ENCODE measurements around the gene ZDHHC14. TPM values are rescaled to one million over a fixed set of nuclear protein-coding genes. Genes with fewer than 3 reads are reported as not detected.

Gene ZDHHC14
- total RNA-seq, 2 donors from 2014 or later, result 3.6 to 5.2 TPM

DNA sequence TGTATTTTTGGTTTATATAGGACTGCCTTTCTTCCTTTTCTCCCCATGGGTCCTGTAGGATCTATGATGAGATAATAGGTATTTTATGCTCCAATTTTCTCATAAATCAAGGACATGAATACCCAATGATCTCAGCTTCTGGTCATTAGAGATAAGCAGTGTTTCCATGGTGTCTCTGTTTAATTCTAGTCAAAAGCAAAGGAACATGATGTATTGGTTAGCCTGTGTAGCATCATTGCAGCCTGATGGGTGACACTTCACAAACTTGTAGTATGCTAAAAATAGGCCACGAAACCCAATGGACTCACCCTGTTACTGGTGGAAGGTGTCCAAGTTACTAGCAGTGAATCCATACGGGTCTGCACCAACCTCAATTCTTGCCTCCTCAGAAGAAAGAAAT lies 325.9 kb downstream of the ZDHHC14 start:
- DNase-seq, result no peak
- H3K27ac Mint-ChIP-seq, result no peak overlapping the region
- no peak for ATAC-seq
- no peaks in the 10 kb centered on the region for H3K27me3 Mint-ChIP-seq
- no peak overlapping the region for H3K4me3 Mint-ChIP-seq
- no peaks in the 10 kb centered on the region for H3K36me3 Mint-ChIP-seq (ENCODE audit: low read depth)
- peaks cover 2% of the 10 kb centered on the region for H3K4me1 Mint-ChIP-seq
- H3K9me3 ChIP-seq (ENCODE audit: control insufficient read depth, low read length, poor library complexity, severe bottlenecking), result no peaks in the 10 kb centered on the region

DNA sequence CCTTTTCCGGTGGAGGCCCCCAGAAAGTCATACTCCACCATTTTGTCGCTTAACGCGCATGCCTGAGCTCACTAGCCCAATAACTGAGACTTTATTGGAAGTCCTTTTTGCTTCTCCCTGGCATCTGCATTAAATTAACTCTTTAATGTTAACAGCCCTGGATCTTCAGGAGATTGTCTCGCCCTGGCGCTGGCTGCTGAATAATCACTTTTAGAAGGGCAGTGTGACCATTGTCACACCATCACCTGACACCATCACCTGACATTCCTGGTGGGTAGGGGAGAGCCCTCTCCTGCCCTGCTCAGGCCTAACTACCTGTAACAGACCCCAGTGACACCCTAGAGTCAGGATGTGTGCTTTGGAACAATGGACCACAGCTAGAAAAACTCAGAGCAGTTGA lies 326.6 kb downstream of the ZDHHC14 start:
- no peak for ATAC-seq
- Mint-ChIP-seq H3K27me3 (no peaks in the 10 kb centered on the region), H3K4me3 (no peak overlapping the region), H3K27ac (no peak overlapping the region), H3K4me1 (peaks cover 2% of the 10 kb centered on the region), H3K36me3 (ENCODE audit: low read depth) (no peaks in the 10 kb centered on the region)
- no peak for DNase-seq
- no peaks in the 10 kb centered on the region for H3K9me3 ChIP-seq (ENCODE audit: control insufficient read depth, low read length, poor library complexity, severe bottlenecking)

DNA sequence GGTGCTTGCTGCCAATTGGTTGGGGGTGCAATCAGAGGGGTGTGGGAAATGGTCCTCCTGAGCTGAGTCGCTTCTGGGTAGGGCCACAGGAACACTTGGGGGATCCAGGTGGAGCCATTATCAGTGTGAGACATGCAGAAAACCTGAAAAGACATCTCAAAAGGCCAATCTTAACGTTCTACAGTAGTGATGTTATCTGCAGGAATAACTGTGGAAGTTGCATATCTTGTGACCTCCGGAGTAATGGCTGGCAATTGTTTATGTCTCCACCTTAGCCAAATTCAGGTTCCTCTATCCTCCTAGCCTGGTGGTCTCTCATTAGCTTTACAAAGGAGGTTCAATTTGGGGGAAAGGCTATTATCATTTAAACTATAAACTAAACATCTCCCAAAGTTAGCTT lies 327.2 kb downstream of the ZDHHC14 start:
- H3K36me3 Mint-ChIP-seq (ENCODE audit: low read depth), result no peaks in the 10 kb centered on the region
- no peak for DNase-seq
- H3K9me3 ChIP-seq (ENCODE audit: control insufficient read depth, low read length, poor library complexity, severe bottlenecking), result no peaks in the 10 kb centered on the region
- peaks cover 2% of the 10 kb centered on the region for H3K4me1 Mint-ChIP-seq
- no peak overlapping the region for H3K27ac Mint-ChIP-seq
- H3K4me3 Mint-ChIP-seq, result no peak overlapping the region
- no peak for ATAC-seq
- H3K27me3 Mint-ChIP-seq, result no peaks in the 10 kb centered on the region

DNA sequence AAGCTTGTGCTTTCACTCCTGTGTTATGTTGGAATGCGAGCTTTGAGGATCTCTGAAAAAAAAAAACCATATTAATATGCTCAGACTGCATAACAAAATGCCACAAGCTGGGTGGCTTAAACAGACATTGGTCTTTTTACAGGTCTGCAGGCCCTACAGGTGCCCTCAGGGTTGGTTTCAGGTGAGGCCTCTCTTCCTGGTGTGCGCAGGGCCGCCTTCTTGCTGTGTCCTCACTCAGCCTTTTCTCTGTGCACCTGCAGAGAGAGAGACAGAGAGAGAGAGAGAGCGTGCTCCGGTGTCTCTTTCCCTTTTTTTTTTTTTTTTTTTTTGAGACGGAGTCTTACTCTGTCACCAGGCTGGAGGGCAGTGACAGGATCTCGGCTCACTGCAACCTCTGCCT lies 327.9 kb downstream of the ZDHHC14 start:
- Mint-ChIP-seq H3K27ac (no peak overlapping the region), H3K36me3 (ENCODE audit: low read depth) (no peaks in the 10 kb centered on the region), H3K4me1 (peaks cover 2% of the 10 kb centered on the region), H3K4me3 (no peak overlapping the region), H3K27me3 (no peaks in the 10 kb centered on the region)
- DNase-seq (no peak), ATAC-seq (no peak)
- no peaks in the 10 kb centered on the region for H3K9me3 ChIP-seq (ENCODE audit: control insufficient read depth, low read length, poor library complexity, severe bottlenecking)

DNA sequence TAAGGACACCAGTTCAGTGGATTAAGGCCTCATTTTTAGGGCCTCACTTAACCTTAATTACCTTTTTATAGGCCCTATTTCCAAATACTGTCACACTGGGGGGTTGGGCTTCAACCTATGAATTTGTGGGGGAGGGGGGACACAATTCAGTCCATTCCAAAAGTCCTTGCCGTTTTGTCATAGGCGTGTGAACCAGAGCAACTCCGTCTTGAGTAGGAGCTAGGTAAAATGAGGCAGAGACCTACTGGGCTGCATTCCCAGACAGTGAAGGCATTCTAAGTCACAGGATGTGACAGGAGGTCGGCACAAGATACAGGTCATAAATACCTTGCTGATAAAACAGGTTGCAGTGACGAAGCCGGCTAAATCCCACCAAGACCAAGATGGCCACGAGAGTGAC lies 328.6 kb downstream of the ZDHHC14 start:
- Mint-ChIP-seq H3K27ac (no peak overlapping the region), H3K4me3 (no peak overlapping the region), H3K4me1 (peaks cover 2% of the 10 kb centered on the region), H3K27me3 (no peaks in the 10 kb centered on the region), H3K36me3 (ENCODE audit: low read depth) (no peaks in the 10 kb centered on the region)
- ATAC-seq (no peak), DNase-seq (no peak)
- no peaks in the 10 kb centered on the region for H3K9me3 ChIP-seq (ENCODE audit: control insufficient read depth, low read length, poor library complexity, severe bottlenecking)

DNA sequence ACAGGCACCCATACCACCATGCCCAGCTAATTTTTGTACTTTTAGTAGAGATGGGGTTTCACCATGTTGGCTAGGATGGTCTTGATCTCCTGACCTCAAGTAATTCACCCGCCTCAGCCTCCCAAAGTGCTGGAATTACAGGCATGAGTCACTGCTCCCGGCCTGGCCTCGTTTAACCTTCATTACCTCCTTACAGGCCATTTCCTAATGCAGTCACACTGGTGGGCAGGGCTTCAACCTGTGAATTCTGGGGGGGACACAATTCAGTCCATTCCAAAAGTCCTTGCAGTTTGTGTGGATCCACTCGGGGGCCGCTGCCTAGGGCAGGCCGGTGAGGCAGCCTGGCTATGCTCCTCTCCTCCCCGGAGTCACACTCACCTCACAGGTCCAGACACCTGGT lies 329.6 kb downstream of the ZDHHC14 start:
- ATAC-seq (no peak), DNase-seq (no peak)
- H3K36me3 Mint-ChIP-seq (ENCODE audit: low read depth), result no peaks in the 10 kb centered on the region
- no peak overlapping the region for H3K4me3 Mint-ChIP-seq
- peaks cover 5% of the 10 kb centered on the region for H3K27me3 Mint-ChIP-seq
- H3K9me3 ChIP-seq (ENCODE audit: control insufficient read depth, low read length, poor library complexity, severe bottlenecking), result no peaks in the 10 kb centered on the region
- peaks cover 2% of the 10 kb centered on the region for H3K4me1 Mint-ChIP-seq
- no peak overlapping the region for H3K27ac Mint-ChIP-seq

DNA sequence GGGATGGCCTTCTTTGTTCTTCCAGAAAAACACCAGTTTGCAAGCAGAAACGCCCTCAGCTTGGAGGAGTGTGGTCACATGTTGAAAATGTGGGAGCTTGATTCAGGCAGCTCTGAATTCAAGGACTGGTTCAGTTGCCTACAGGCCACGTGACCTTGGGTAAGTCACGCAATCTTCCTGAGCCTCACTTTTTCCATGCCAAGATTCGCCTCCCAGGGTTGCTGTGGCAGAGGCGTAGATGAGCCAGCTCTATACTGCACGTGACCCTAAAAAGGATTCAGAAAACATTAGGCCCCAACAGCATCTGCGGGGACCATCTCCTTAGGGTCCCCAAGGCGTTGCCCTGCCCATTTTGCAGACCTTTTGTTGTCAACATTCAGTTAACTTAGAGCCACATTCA lies 330.1 kb downstream of the ZDHHC14 start:
- peaks cover 9% of the 10 kb centered on the region for H3K27me3 Mint-ChIP-seq
- no peak overlapping the region for H3K4me3 Mint-ChIP-seq
- ATAC-seq, result no peak

DNA sequence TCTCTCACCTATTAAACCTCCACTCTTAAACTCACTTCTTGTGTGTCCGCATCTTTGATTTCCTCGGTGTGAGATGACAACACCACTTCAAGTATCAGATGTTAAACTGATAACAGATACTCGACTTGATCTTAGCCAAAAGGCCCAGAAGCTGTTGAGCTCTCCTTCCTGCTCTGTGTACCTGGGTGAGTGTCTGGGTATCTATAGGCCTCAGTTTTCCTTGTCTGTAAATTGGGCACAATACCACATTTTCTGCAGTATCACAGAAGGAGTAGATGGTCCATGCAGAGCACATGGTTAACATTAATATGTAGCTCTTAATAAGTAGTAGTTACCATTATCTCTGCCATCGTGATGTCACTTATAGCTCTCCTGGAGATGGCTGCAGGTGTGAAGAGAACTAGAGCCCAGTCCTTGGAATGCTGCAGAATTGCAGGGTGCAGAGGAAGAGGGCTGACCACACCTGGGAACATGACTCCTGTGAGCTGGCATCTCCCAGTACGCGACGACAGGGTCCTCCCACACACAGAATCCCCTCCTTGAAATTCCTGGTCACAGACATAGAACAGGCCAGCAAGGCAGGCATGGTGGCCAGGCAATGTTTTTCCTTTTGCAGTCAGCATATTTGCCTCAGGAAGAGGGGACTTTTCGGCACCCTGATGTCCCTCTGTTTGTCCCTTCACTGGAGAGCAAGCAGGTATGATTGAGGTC lies 331.8 kb downstream of the ZDHHC14 start:
- Mint-ChIP-seq H3K4me3 (no peak overlapping the region), H3K27ac (no peak overlapping the region), H3K27me3 (peaks cover 22% of the 10 kb centered on the region), H3K4me1 (peaks cover 4% of the 10 kb centered on the region), H3K36me3 (ENCODE audit: low read depth) (no peaks in the 10 kb centered on the region)
- ATAC-seq, result no peak
- no peaks in the 10 kb centered on the region for H3K9me3 ChIP-seq (ENCODE audit: control insufficient read depth, low read length, poor library complexity, severe bottlenecking)
- DNase-seq, result no peak

More for the DNA sequence above, 330.1 kb downstream of the ZDHHC14 start:
- Mint-ChIP-seq H3K36me3 (ENCODE audit: low read depth) (no peaks in the 10 kb centered on the region), H3K27ac (no peak overlapping the region), H3K4me1 (peaks cover 2% of the 10 kb centered on the region)
- H3K9me3 ChIP-seq (ENCODE audit: control insufficient read depth, low read length, poor library complexity, severe bottlenecking), result no peaks in the 10 kb centered on the region
- DNase-seq, result no peak

DNA sequence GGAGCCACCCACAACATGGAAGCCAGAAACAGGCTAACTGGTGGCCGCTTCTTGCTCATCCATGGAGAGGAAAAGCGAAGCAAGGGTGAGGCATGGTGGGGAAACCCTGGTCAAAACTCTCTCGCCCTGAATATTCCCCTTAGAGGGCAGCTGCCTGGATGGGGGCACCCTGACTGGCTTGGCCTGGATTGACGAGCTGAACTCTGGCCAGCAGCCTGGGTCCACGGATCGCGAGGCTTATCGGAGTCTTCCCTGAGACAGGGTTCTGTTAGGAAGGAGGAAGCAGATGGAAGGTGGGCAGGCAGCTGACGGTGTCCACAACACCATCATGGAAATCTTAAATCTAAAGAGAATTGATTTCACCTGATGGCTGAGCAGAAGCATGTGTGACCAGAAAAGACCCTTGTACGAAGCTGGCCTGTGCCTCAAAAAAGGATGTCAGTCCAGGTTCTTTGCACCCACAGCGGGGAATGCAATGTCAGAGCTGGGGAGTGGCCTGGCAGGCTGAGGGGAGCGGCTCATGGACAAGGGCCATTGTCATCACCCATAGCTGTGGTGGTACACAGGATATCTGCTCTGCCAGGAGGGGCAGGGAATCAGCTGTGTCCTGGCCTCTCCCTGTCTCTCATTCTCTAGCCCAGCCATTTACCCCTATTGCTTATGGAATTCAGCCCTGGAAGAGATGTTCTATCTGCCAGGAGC lies 332.6 kb downstream of the ZDHHC14 start:
- no peak overlapping the region for H3K4me3 Mint-ChIP-seq
- H3K9me3 ChIP-seq (ENCODE audit: control insufficient read depth, low read length, poor library complexity, severe bottlenecking), result no peaks in the 10 kb centered on the region
- DNase-seq (no peak), ATAC-seq (no peak)
- peaks cover 2% of the 10 kb centered on the region for H3K36me3 Mint-ChIP-seq (ENCODE audit: low read depth)
- H3K27me3 Mint-ChIP-seq, result peaks cover 29% of the 10 kb centered on the region
- H3K4me1 Mint-ChIP-seq, result peaks cover 4% of the 10 kb centered on the region
- no peak overlapping the region for H3K27ac Mint-ChIP-seq

DNA sequence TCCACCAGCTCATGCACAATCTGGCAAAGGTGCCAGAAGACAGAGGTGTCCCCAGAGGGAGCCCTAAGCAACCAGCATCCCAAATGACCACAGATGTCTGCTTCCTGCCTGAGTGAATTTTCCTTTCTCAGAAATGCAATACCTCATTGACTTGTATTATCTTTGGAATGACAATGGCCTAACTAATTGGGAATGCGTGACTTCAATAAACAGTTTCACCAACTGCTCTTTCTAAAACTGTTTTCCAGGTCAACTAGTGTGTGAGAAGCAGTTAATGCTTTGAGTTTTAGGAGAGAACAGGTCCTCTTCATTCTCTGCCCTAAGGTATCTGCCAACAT lies 333.1 kb downstream of the ZDHHC14 start:
- H3K36me3 Mint-ChIP-seq (ENCODE audit: low read depth), result peaks cover 2% of the 10 kb centered on the region
- H3K27ac Mint-ChIP-seq, result no peak overlapping the region
- DNase-seq, result no peak
- no peak overlapping the region for H3K4me3 Mint-ChIP-seq
- H3K4me1 Mint-ChIP-seq, result peaks cover 4% of the 10 kb centered on the region
- peaks cover 34% of the 10 kb centered on the region for H3K27me3 Mint-ChIP-seq
- no peaks in the 10 kb centered on the region for H3K9me3 ChIP-seq (ENCODE audit: control insufficient read depth, low read length, poor library complexity, severe bottlenecking)
- ATAC-seq, result no peak

DNA sequence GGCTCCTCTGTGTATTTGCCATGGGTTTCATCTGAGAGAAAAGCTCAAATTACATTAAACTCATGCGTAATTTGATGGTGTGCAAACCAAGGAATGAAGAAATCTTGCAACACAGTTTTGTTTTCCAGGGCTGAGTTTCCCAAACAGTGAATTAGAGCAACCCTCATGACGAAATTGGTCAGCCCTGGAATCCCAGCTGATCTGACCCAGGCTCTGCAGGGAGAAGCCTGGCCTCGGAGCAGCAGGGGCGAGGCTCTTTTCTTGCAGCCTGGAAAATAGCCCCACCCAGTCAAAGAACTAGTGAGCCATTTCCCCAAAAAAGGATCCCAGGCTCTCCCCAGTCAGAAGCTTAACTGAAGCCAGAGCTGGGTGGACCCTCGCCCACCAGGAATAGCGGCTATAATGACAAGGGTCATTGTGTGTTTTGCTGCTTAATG lies 334.8 kb downstream of the ZDHHC14 start:
- ATAC-seq (no peak), DNase-seq (no peak)
- H3K4me1 Mint-ChIP-seq, result peaks cover 4% of the 10 kb centered on the region
- peaks cover 47% of the 10 kb centered on the region for H3K27me3 Mint-ChIP-seq
- H3K27ac Mint-ChIP-seq, result no peak overlapping the region
- H3K36me3 Mint-ChIP-seq (ENCODE audit: low read depth), result peaks cover 2% of the 10 kb centered on the region
- H3K4me3 Mint-ChIP-seq, result peak overlapping the region; percentile 19
- no peaks in the 10 kb centered on the region for H3K9me3 ChIP-seq (ENCODE audit: control insufficient read depth, low read length, poor library complexity, severe bottlenecking)

DNA sequence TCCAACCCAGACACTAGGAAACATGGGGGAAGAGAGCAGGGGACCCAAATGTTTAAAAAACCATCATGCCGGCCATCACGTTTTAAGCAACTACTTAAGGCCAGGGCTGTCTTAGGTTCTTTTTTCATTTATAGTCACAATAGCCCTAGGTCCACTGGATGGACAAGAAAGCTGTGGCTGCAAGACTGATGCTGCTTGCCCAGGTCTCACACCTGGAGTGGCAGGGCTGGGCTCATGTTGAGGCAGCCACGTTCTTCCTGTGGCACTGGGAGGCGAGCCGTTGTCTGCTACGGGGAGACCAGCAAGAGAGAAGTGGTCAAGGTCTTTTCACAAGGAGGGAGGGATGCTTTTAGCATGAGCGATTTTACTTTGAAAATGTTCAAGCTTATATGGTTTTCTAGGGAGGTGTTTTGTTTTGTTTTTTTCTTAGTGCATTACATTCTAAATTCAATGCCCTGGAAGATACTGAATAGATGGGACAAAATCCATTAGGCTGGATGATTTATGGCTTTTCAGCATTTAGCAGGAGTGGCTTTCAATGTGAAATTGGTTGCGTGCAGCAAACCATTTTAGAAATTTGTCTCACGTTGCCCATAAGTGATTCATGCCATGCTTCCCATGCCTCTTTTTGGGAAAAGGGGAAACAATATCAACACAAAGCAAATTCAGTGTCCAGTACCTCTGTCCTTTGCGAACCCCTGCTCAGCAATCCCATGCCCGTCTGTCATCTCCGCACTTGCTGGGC lies 335.4 kb downstream of the ZDHHC14 start:
- H3K4me3 Mint-ChIP-seq, result no peak overlapping the region
- DNase-seq, result no peak

DNA sequence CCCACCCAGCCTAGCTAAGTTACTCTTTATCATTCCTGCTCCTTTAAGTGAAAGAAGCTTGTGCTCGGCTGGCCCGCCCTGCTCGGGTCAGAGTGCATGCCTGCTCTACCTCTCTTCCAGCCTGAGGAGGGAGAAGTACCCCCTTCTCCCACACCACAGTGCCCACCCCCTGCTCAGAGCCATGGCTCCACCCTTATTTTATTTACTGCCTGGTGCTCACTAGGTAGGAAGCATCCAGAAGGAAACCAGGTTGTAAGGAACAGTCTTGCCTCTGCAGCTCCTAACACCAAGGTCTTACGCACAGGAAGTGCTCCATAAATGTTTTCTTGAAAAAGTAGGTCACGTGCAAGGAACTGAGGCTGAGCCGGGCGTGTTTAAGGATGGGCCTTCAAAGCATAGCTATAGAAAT lies 336.4 kb downstream of the ZDHHC14 start:
- Mint-ChIP-seq H3K4me1 (peaks cover 4% of the 10 kb centered on the region), H3K4me3 (no peak overlapping the region), H3K27ac (no peak overlapping the region), H3K27me3 (peaks cover 55% of the 10 kb centered on the region), H3K36me3 (ENCODE audit: low read depth) (peaks cover 2% of the 10 kb centered on the region)
- H3K9me3 ChIP-seq (ENCODE audit: control insufficient read depth, low read length, poor library complexity, severe bottlenecking), result no peaks in the 10 kb centered on the region
- DNase-seq (no peak), ATAC-seq (no peak)

More for the DNA sequence above, 335.4 kb downstream of the ZDHHC14 start:
- no peaks in the 10 kb centered on the region for H3K9me3 ChIP-seq (ENCODE audit: control insufficient read depth, low read length, poor library complexity, severe bottlenecking)
- no peak overlapping the region for H3K27ac Mint-ChIP-seq
- H3K4me1 Mint-ChIP-seq, result peaks cover 4% of the 10 kb centered on the region
- peaks cover 47% of the 10 kb centered on the region for H3K27me3 Mint-ChIP-seq
- ATAC-seq, result no peak
- H3K36me3 Mint-ChIP-seq (ENCODE audit: low read depth), result peaks cover 2% of the 10 kb centered on the region

Measured in T-helper 17 cell (primary cell).